HG03280 (cell line): ENCODE data around the gene PDE4D.
A peak's percentile ranks its signal among the peaks of the same experiment; 100 is the strongest.

ENCODE experiments used
- ATAC-seq: cut with Tn5 transposase; IDR thresholded peaks from one replicate; pipeline ENCODE4 v1.9.1; 2021; ENCODE audit warnings: mild to moderate bottlenecking, moderate library complexity; ENCODE audit not compliant: unreplicated experiment

PDE4D gene

GRCh38 chr5:59037941-59038797 is 855.4 kb downstream of the PDE4D start:
- no peak for ATAC-seq

- no peak for ATAC-seq
Measured at GRCh38 chr5:59037453-59037852, 856.1 kb downstream of the PDE4D start.

GRCh38 chr5:59037041-59037440 is 856.5 kb downstream of the PDE4D start:
- no peak for ATAC-seq

- ATAC-seq = no peak
Measured at GRCh38 chr5:59036274-59036961, 857.1 kb downstream of the PDE4D start.

GRCh38 chr5:59035681-59036080 is 857.8 kb downstream of the PDE4D start:
- ATAC-seq = no peak

- ATAC-seq = peak; percentile 52
Measured at GRCh38 chr5:59034498-59035186, 858.9 kb downstream of the PDE4D start.

GRCh38 chr5:59027145-59027907 is 866.2 kb downstream of the PDE4D start:
- no peak for ATAC-seq

- no peak for ATAC-seq
Measured at GRCh38 chr5:59025734-59026133, 867.8 kb downstream of the PDE4D start.

GRCh38 chr5:59021837-59022514 is 871.5 kb downstream of the PDE4D start:
- ATAC-seq = no peak

- no peak for ATAC-seq
Measured at GRCh38 chr5:59021286-59021673, 872.2 kb downstream of the PDE4D start.

GRCh38 chr5:59020611-59021285 is 872.8 kb downstream of the PDE4D start:
- no peak for ATAC-seq

GRCh38 chr5:59019078-59019477 is 874.4 kb downstream of the PDE4D start:
- no peak for ATAC-seq

GRCh38 chr5:59016925-59017324 is 876.6 kb downstream of the PDE4D start:
- no peak for ATAC-seq

- no peak for ATAC-seq
Measured at GRCh38 chr5:59008816-59009473, 884.6 kb downstream of the PDE4D start.

GRCh38 chr5:59007460-59008063 is 886.0 kb downstream of the PDE4D start:
- ATAC-seq = no peak

- no peak for ATAC-seq
Measured at GRCh38 chr5:59005934-59006701, 887.4 kb downstream of the PDE4D start.

GRCh38 chr5:59003641-59004040 is 889.9 kb downstream of the PDE4D start:
- no peak for ATAC-seq

- no peak for ATAC-seq
Measured at GRCh38 chr5:59003124-59003523, 890.4 kb downstream of the PDE4D start.
